Mesenchymal stem cell (in vitro differentiated cells and primary cell): ENCODE results near the gene CCDC61.

Experiments used
- DNase-seq: peaks from one replicate; pipeline ENCODE4 v3.0.0-alpha.2; 2013
- H2AFZ ChIP-seq: one replicate; pipeline ENCODE4 v1.6.1; 2013; ENCODE audit warnings: low read depth, mild to moderate bottlenecking, control low read depth, inconsistent platforms, low read length, moderate library complexity
- H2AK5ac ChIP-seq: 2 replicates; pipeline ENCODE4 v1.6.1; 2013; ENCODE audit warnings: low read length, moderate library complexity, mild to moderate bottlenecking, inconsistent platforms; ENCODE audit not compliant: severe bottlenecking
- H2BK120ac ChIP-seq: one replicate; pipeline ENCODE4 v1.6.1; 2013; ENCODE audit warnings: low read depth, mild to moderate bottlenecking, inconsistent platforms, low read length, moderate library complexity
- H2BK12ac ChIP-seq, 2 experiments: one replicate each; pipeline ENCODE4 v1.6.1; 2013; ENCODE audit warnings: inconsistent platforms in 2 of 2, low read length in 2 of 2, mild to moderate bottlenecking in 2 of 2, moderate library complexity in 2 of 2, control low read depth in 1 of 2
- H2BK15ac ChIP-seq: one replicate; pipeline ENCODE4 v1.6.1; 2013; ENCODE audit warnings: mild to moderate bottlenecking, low read depth, inconsistent platforms; ENCODE audit not compliant: poor library complexity, severe bottlenecking
- H2BK5ac ChIP-seq: 2 replicates; pipeline ENCODE4 v1.6.1; 2013; ENCODE audit warnings: low read depth, mild to moderate bottlenecking, low read length, control low read depth, inconsistent platforms; ENCODE audit not compliant: poor library complexity, severe bottlenecking
- H3K14ac ChIP-seq, 2 experiments: one replicate each; pipeline ENCODE4 v1.6.1; 2013; ENCODE audit warnings: inconsistent platforms in 2 of 2, low read length in 2 of 2, control low read depth in 1 of 2, mild to moderate bottlenecking in 1 of 2, moderate library complexity in 1 of 2
- H3K18ac ChIP-seq, 2 experiments: one replicate each; pipeline ENCODE4 v1.6.1; 2013; ENCODE audit warnings: inconsistent platforms in 2 of 2, low read length in 2 of 2, control low read depth in 1 of 2, low read depth in 1 of 2, mild to moderate bottlenecking in 1 of 2
- H3K23ac ChIP-seq, 2 experiments: one replicate each; pipeline ENCODE4 v1.6.1; 2013; ENCODE audit warnings: inconsistent platforms in 2 of 2, low read length in 2 of 2, mild to moderate bottlenecking in 2 of 2, moderate library complexity in 2 of 2, control low read depth in 1 of 2
- H3K27ac ChIP-seq: 2 replicates; pipeline ENCODE4 v1.5.1; 2013; ENCODE audit warnings: mild to moderate bottlenecking, moderate library complexity, low read length, control low read depth, inconsistent platforms; ENCODE audit not compliant: poor library complexity, severe bottlenecking
- H3K27me3 ChIP-seq, 2 experiments: 2 replicates each; pipeline versions ENCODE4 v1.6.1 to v1.7.0; 2013; ENCODE audit warnings: low read length in 2 of 2, mild to moderate bottlenecking in 2 of 2, moderate library complexity in 2 of 2, control low read depth in 1 of 2, inconsistent platforms in 1 of 2; ENCODE audit not compliant: control insufficient read depth in 1 of 2, insufficient read depth in 1 of 2
- H3K36me3 ChIP-seq, 2 experiments: 2 replicates each; pipeline versions ENCODE4 v1.6.1 to v1.7.0; 2013; ENCODE audit warnings: low read length in 2 of 2, control low read depth in 1 of 2, inconsistent platforms in 1 of 2, low read depth in 1 of 2, mild to moderate bottlenecking in 1 of 2; ENCODE audit not compliant: insufficient read depth in 2 of 2, control insufficient read depth in 1 of 2
- H3K4ac ChIP-seq, 2 experiments: one replicate each; pipeline ENCODE4 v1.6.1; 2013; ENCODE audit warnings: inconsistent platforms in 2 of 2, low read length in 2 of 2, mild to moderate bottlenecking in 2 of 2, moderate library complexity in 2 of 2, control low read depth in 1 of 2, low read depth in 1 of 2
- H3K4me1 ChIP-seq: 2 replicates; pipeline ENCODE4 v1.6.1; 2013; ENCODE audit warnings: low read depth, low read length, control low read depth; ENCODE audit not compliant: control insufficient read depth, insufficient read depth
- H3K4me2 ChIP-seq: 2 replicates; pipeline ENCODE4 v1.6.1; 2013; ENCODE audit warnings: low read length, mild to moderate bottlenecking, inconsistent platforms; ENCODE audit not compliant: poor library complexity, severe bottlenecking
- H3K4me3 ChIP-seq, 2 experiments: 2 replicates each; pipeline versions ENCODE4 v1.5.1 to v1.7.0; 2013; ENCODE audit warnings: low read length in 2 of 2, mild to moderate bottlenecking in 2 of 2, control low read depth in 1 of 2, low read depth in 1 of 2; ENCODE audit not compliant: insufficient read depth in 1 of 2
- H3K79me1 ChIP-seq: replicated peaks from 2 replicates; pipeline ENCODE4 v1.6.1; 2013; ENCODE audit warnings: mild to moderate bottlenecking, control low read depth, low read length, inconsistent platforms; ENCODE audit not compliant: poor library complexity, severe bottlenecking
- H3K9ac ChIP-seq: 2 replicates; pipeline ENCODE4 v1.7.0; 2013; ENCODE audit warnings: mild to moderate bottlenecking, low read length, moderate library complexity
- H3K9me3 ChIP-seq: 2 replicates; pipeline ENCODE4 v1.7.0; 2013; ENCODE audit warnings: mild to moderate bottlenecking, low read length; ENCODE audit not compliant: control insufficient read depth
- H4K8ac ChIP-seq: one replicate; pipeline ENCODE4 v1.6.1; 2013; ENCODE audit warnings: inconsistent platforms, mild to moderate bottlenecking, low read length, moderate library complexity
- H4K91ac ChIP-seq: one replicate; pipeline ENCODE4 v1.6.1; 2013; ENCODE audit warnings: mild to moderate bottlenecking, low read length, inconsistent platforms
- WGBS: methylation state at CpG from one replicate; pipeline ENCODE4 v1.1.7; 2013; ENCODE audit warnings: mixed read lengths; 5-methylcytosine and 5-hydroxymethylcytosine counted together

The CCDC61 gene

DNA sequence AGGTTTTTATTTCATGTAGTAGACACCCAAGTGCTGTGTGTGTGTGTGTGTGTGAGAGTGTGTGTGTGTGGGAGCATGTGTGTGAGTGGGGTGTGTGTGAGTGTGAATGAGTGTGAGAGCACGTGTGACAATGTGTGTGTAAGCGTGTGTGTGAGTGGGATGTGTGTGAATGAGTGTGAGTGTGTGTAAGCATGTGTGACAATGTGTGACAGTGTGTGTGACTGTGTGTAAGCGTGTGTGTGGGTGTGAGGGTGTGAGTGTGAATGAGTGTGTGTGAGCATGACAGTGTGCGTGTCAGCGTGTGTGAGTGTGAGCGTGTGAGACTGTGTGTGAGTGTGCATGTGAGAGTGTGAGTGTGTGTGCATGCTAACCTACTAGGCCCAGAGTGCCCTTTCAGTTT, 36.9 kb upstream of the CCDC61 start:
- H3K4ac ChIP-seq = no peak overlapping the region
- no peaks in the 10 kb centered on the region for H3K36me3 ChIP-seq
- no peak for DNase-seq
- H3K27ac ChIP-seq = no peak overlapping the region
- H3K9ac ChIP-seq = no peak overlapping the region
- H4K8ac ChIP-seq = no peak overlapping the region
- no peak overlapping the region for H2BK5ac ChIP-seq
- no peak overlapping the region for H2BK120ac ChIP-seq
- no peaks in the 10 kb centered on the region for H3K79me1 ChIP-seq
- no peak overlapping the region for H4K91ac ChIP-seq
- H3K14ac ChIP-seq = peak overlapping the region in 1 of 2 experiments; percentile 13
- WGBS = 64% methylated on average over 3 of the region's 6 CpGs
- H2AK5ac ChIP-seq = no peak overlapping the region
- H3K9me3 ChIP-seq = no peaks in the 10 kb centered on the region
- H3K4me1 ChIP-seq = peaks cover 2% of the 10 kb centered on the region
- no peak overlapping the region for H3K18ac ChIP-seq
- no peak overlapping the region for H3K4me2 ChIP-seq
- H3K27me3 ChIP-seq = peaks cover 54 to 59% of the 10 kb centered on the region in 2 experiments
- no peak overlapping the region for H3K23ac ChIP-seq
- H2BK12ac ChIP-seq = no peak overlapping the region
- no peak overlapping the region for H2BK15ac ChIP-seq
- no peak overlapping the region for H3K4me3 ChIP-seq
- H2AFZ ChIP-seq = no peak overlapping the region

DNA sequence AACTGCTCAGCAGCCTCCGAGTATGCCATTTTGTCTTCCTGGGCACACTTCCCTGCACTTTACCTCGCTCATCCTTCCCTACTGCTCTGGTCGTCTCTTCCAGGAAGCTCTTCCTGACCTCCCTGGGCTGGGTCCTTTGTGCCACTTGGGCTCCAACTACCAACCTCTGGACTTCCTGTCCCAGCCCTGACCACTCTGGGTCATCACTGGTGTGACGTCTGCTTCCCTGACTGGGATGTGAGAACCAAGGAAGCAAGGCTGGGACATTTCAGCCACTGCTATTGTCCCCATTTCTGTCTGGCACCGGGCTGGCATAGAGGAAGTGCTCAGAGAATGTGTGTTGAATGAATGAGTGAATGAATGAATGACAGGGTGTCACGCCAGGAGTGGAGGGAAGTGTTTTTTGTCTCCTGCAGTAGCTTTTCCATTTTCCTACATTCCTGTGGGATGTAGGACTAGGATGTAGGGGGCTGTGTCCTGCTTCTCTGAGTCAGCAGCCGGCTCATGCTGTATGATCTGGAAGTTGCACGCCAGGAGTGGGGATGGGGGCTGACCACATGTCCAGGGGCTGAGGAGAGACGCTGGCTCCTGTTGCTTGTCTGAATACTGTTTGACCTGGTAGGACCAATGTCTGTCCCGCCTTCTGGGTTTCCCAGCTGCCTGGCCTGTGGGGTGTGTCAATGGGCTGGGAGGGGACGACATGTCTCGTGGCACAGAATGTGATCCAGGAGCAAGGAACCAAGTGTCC, 36.3 kb upstream of the CCDC61 start:
- H3K18ac ChIP-seq = no peak overlapping the region
- WGBS = 73% methylated on average over 12 of the region's 12 CpGs
- no peak overlapping the region for H3K14ac ChIP-seq
- H3K4me1 ChIP-seq = peaks cover 2% of the 10 kb centered on the region
- H2BK15ac ChIP-seq = no peak overlapping the region
- H2BK12ac ChIP-seq = no peak overlapping the region
- no peak overlapping the region for H3K4me3 ChIP-seq
- no peaks in the 10 kb centered on the region for H3K9me3 ChIP-seq
- H2BK120ac ChIP-seq = no peak overlapping the region
- no peak overlapping the region for H3K27ac ChIP-seq
- H3K9ac ChIP-seq = no peak overlapping the region
- H3K27me3 ChIP-seq = peaks cover 51 to 53% of the 10 kb centered on the region in 2 experiments
- no peak overlapping the region for H4K8ac ChIP-seq
- no peak overlapping the region for H4K91ac ChIP-seq
- no peak overlapping the region for H2AK5ac ChIP-seq
- no peak overlapping the region for H3K4ac ChIP-seq
- H3K23ac ChIP-seq = no peak overlapping the region
- H2BK5ac ChIP-seq = no peak overlapping the region
- no peak overlapping the region for H2AFZ ChIP-seq
- no peak overlapping the region for H3K4me2 ChIP-seq
- no peaks in the 10 kb centered on the region for H3K79me1 ChIP-seq
- no peaks in the 10 kb centered on the region for H3K36me3 ChIP-seq
- DNase-seq = no peak

DNA sequence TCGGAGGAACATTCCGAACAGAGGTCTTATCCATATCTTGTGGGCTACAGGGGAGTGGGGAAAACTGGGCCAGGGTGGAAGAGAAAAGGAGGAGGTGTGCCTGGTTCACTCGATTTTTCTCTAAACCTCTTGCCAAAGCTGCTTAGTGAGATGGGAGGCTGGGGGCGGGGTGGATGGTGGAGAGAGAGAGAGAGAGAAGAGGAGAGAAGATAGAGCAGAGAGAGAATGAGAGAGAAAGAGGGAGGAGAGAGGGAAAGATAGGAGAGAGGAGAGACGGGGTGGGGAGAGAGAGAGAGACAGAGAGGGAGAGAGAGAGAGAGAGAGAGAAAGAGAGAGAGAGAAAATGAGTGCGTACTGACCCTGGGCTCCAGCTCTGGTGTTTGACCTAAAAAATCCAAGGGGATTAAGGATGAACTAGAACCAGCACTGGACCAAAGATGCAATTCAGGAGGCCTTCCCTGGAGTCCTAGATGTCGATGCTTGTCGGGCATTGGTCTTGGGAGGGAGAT, 35.7 kb upstream of the CCDC61 start:
- Histone ChIP-seq H3K18ac (no peak overlapping the region), H3K4me3 (no peak overlapping the region), H3K4me2 (no peak overlapping the region), H2AK5ac (no peak overlapping the region), H2AFZ (no peak overlapping the region), H3K4me1 (peaks cover 2% of the 10 kb centered on the region), H3K36me3 (no peaks in the 10 kb centered on the region), H2BK120ac (no peak overlapping the region), H4K91ac (no peak overlapping the region), H3K4ac (no peak overlapping the region), H3K27ac (no peak overlapping the region), H2BK15ac (no peak overlapping the region), H3K27me3 (peaks cover 49 to 51% of the 10 kb centered on the region in 2 experiments), H3K9me3 (no peaks in the 10 kb centered on the region), H2BK5ac (no peak overlapping the region), H3K79me1 (no peaks in the 10 kb centered on the region), H4K8ac (no peak overlapping the region), H3K9ac (no peak overlapping the region), H3K23ac (no peak overlapping the region), H2BK12ac (no peak overlapping the region), H3K14ac (no peak overlapping the region)
- DNase-seq = no peak
- WGBS = 61% methylated on average over 8 of the region's 8 CpGs

DNA sequence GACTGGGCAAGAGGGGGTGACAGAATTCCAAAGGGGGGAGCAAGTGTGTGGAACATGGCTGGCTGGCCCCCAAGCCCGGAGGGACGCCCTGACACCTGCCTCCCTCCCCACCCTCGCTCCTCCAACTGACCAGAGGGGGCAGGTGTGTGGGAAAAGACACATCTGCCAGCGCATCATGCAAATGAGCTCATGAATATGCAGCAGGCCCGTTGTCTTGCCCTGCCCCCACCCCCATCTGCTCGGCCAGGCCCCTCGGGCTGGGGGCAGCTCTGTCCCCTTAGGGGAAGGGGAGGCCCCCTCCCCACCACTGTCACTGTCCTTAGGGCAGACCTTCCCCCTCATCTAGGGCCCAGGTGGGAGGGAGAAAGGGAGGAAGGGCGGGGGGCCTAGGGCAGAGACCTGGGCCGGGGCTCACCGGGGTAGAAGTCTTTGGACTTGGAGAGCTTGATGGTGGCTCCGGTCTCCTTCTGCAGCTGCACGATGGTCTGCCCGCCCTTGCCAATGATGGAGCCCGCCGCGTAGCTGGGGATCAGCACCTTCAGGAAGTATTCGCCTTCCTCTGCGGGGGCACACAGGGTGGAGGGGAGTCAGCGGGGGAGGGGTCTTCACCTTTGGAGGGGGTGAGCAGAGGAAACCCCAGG, 34.6 kb upstream of the CCDC61 start:
- no peak overlapping the region for H3K4me2 ChIP-seq
- H3K4me3 ChIP-seq = no peak overlapping the region
- H2BK12ac ChIP-seq = no peak overlapping the region
- H2BK120ac ChIP-seq = no peak overlapping the region
- no peaks in the 10 kb centered on the region for H3K9me3 ChIP-seq
- no peaks in the 10 kb centered on the region for H3K79me1 ChIP-seq
- H3K14ac ChIP-seq = no peak overlapping the region
- no peak overlapping the region for H2BK5ac ChIP-seq
- no peak overlapping the region for H3K4ac ChIP-seq
- 15% methylated on average over 18 of the region's 19 CpGs for WGBS
- no peak overlapping the region for H4K91ac ChIP-seq
- H3K27ac ChIP-seq = no peak overlapping the region
- no peak overlapping the region for H3K18ac ChIP-seq
- H3K27me3 ChIP-seq = peaks cover 49 to 57% of the 10 kb centered on the region in 2 experiments
- no peaks in the 10 kb centered on the region for H3K36me3 ChIP-seq
- no peak for DNase-seq
- H4K8ac ChIP-seq = no peak overlapping the region
- no peak overlapping the region for H2AFZ ChIP-seq
- no peak overlapping the region for H3K23ac ChIP-seq
- H2BK15ac ChIP-seq = no peak overlapping the region
- H3K9ac ChIP-seq = no peak overlapping the region
- H3K4me1 ChIP-seq = peaks cover 2% of the 10 kb centered on the region
- no peak overlapping the region for H2AK5ac ChIP-seq
